GM19239 (cell line): ENCODE data around the gene MCC.
A peak's percentile ranks its signal among the peaks of the same experiment; 100 is the strongest.

Experiments used
- DNase-seq: peaks from one replicate; pipeline ENCODE4 v3.0.0; 2011; ENCODE audit warnings: low spot score; ENCODE audit not compliant: insufficient read length
- FAIRE-seq: peaks from 2 replicates; lab custom pipeline; 2011; peaks lifted over from hg19 to GRCh38; lab: Jason Lieb, UNC

Gene MCC

GRCh38 chr5:113487781-113488644 is at the start of gene MCC:
TSS of gene MCC (minus strand) at chr5:113488453.
- peak; percentile 17 for DNase-seq
- no peak for FAIRE-seq

GRCh38 chr5:113531481-113532159 is 43.4 kb upstream of the MCC start:
- no peak for FAIRE-seq

GRCh38 chr5:113527746-113528145 is 39.5 kb upstream of the MCC start:
- no peak for DNase-seq
- no peak for FAIRE-seq

More at GRCh38 chr5:113531481-113532159, 43.4 kb upstream of the MCC start:
- DNase-seq = no peak

- FAIRE-seq (peak; percentile 8), DNase-seq (no peak)
These were observed 38.2 kb upstream of the MCC start for GRCh38 chr5:113526421-113526820.

GRCh38 chr5:113524927-113525326 is 36.7 kb upstream of the MCC start:
- DNase-seq (no peak), FAIRE-seq (peak; percentile 85)

GRCh38 chr5:113523168-113523567 is 34.9 kb upstream of the MCC start:
- no peak for DNase-seq
- no peak for FAIRE-seq

- DNase-seq (no peak), FAIRE-seq (peak; percentile 31)
These were observed 32.6 kb upstream of the MCC start for GRCh38 chr5:113520899-113521298.

GRCh38 chr5:113520429-113520828 is 32.2 kb upstream of the MCC start:
- FAIRE-seq (peak; percentile 26), DNase-seq (no peak)

- no peak for FAIRE-seq
- no peak for DNase-seq
These were observed 31.2 kb upstream of the MCC start for GRCh38 chr5:113519412-113519811.

- FAIRE-seq (no peak), DNase-seq (no peak)
These were observed 30.6 kb upstream of the MCC start for GRCh38 chr5:113518884-113519283.

GRCh38 chr5:113514289-113514635 is 26.0 kb upstream of the MCC start:
- no peak for DNase-seq

GRCh38 chr5:113513384-113514288 is 25.4 kb upstream of the MCC start, which contains the start of gene YTHDC2:
TSS of gene YTHDC2 (plus strand) at chr5:113513694. CDS start at chr5:113513896, 202 bp downstream.
- FAIRE-seq (peak; percentile 93), DNase-seq (peak; percentile 48)

More at GRCh38 chr5:113514289-113514635, 26.0 kb upstream of the MCC start:
- FAIRE-seq = peak; percentile 11

GRCh38 chr5:113512341-113512740 is 24.1 kb upstream of the MCC start:
- no peak for FAIRE-seq
- DNase-seq = no peak

GRCh38 chr5:113510836-113511451 is 22.7 kb upstream of the MCC start:
- DNase-seq (no peak), FAIRE-seq (peak; percentile 70)

- no peak for FAIRE-seq
These were observed 20.5 kb upstream of the MCC start for GRCh38 chr5:113508756-113509155.

GRCh38 chr5:113507601-113508000 is 19.3 kb upstream of the MCC start:
- FAIRE-seq = no peak
- DNase-seq = no peak

More at GRCh38 chr5:113508756-113509155, 20.5 kb upstream of the MCC start:
- no peak for DNase-seq

GRCh38 chr5:113505181-113505580 is 16.9 kb upstream of the MCC start:
- no peak for DNase-seq

GRCh38 chr5:113503146-113503545 is 14.9 kb upstream of the MCC start:
- no peak for FAIRE-seq

More at GRCh38 chr5:113505181-113505580, 16.9 kb upstream of the MCC start:
- FAIRE-seq = no peak

GRCh38 chr5:113502073-113502472 is 13.8 kb upstream of the MCC start:
- no peak for FAIRE-seq
- no peak for DNase-seq

More at GRCh38 chr5:113503146-113503545, 14.9 kb upstream of the MCC start:
- no peak for DNase-seq

- no peak for FAIRE-seq
These were observed 7.2 kb upstream of the MCC start for GRCh38 chr5:113495422-113495841.

More at GRCh38 chr5:113495422-113495841, 7.2 kb upstream of the MCC start:
- no peak for DNase-seq
